ENCODE data around the gene FADD.

FADD gene

GRCh38 chr11:70240337-70240736 is 37.2 kb downstream of the FADD start:
- DNase-seq = no peak

DNA sequence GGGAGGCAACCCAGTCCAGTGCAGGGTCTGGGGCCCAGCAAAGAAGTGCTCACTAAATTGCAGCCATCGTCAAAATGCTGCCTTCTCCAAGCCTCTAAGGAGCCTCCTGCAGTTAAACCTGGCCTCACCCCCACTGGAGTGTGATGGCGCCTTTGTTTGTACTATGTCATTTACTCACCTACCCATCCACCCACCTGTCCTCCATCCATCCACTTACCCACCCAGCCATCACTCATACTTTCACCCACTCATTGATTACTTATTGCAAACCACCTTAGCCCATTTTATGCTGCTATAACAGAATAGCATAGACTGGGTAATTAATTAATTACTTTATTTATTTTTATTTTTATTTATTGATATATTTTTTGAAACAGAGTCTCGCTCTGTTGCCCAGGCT is 38.6 kb downstream of the FADD start:
- DNase-seq = no peak

- no peak for DNase-seq
Measured at GRCh38 chr11:70242885-70243284, 39.8 kb downstream of the FADD start.

DNA sequence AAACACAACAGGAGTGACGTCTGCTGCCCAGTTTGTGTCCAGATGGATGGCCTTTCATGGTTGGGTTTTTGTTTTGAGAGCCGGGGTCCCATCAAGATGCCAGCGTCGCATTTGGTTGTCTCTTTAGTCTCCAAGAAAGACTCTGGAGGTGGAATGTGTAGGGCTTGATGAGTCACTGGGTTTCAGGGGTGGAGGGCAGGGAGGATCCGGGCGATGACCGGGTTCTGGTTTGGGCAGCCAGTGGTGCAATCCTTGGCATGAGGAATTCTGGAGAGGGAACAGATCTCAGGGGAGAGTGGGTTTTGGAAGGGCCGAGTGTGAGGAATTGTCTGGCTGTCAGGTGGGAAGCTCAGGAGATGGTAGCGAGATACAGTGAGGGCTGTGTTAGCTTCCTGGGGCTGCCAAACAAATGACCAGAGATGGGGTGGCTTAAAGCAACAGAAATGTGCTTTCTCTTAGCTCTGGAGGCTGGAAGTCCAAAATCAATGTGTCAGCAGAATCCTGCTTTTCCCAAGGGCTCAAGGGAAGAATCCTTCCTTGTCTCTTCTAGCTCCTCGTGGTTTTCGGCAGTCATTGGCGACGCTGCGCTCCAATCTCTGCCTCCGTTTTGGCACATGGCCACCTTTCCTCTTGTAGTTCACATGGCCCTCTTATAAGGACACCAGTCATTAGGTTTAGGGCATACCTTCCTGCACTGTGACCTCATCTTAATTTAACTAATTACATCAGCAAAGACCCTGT is 41.0 kb downstream of the FADD start:
- no peak for DNase-seq

GRCh38 chr11:70244698-70245097 is 41.6 kb downstream of the FADD start:
- no peak for DNase-seq

DNA sequence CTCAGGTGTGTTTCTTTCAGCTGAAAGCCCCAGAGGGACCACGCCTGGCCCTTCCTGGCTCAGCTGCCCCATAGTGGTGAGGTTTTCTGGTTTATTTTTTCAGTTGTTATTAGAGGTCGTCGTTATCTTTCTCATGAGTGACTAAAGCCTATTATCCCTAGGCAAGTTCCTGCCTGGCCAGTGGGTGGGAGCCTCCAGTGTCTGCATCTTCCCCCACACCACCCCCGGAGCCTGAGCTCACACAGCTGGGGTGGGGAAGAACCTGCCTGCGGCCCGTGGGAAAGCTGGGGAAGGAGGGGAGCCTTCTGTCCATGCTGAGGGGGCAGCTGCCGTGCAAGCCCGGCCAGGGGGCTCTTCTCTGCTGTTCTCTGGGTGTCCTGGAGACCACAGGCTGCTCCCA is 43.1 kb downstream of the FADD start:
- DNase-seq = no peak

DNA sequence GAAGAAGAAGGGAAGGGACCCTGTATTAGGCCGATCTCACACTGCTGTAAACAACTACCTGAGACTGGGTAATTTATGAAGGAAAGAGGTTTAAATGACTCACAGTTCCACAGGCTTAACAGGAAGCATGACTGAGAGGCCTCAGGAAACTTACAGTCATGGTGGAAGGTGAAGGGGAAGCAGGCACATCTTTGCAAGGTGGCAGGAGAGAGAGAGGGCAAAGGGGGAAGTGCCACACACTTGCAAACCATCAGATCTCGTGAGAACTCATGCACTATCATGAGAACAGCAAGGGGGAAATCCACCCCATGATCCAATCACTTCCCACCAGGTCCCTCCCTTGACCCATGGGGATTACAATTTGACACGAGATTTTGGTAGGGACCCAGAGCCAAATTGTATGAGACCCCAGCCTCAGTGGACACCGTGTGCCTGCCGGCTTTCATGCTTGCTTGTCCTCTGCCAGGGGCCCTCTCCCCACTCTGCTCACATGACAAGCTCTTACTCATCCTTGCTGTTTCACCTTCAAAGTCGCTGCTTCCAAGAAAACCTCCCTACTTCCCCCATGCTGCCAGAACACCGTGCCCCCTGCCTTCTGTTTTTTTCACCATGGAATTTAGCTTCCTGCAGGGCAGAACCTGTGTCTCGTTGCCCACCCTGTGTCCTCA is 44.1 kb downstream of the FADD start:
- DNase-seq = no peak

- DNase-seq = no peak
Measured at GRCh38 chr11:70247710-70248072, 44.6 kb downstream of the FADD start.

- DNase-seq = no peak
Measured at GRCh38 chr11:70250876-70251658, 48.0 kb downstream of the FADD start.

GRCh38 chr11:70251659-70252321 is 48.7 kb downstream of the FADD start:
- no peak for DNase-seq

DNA sequence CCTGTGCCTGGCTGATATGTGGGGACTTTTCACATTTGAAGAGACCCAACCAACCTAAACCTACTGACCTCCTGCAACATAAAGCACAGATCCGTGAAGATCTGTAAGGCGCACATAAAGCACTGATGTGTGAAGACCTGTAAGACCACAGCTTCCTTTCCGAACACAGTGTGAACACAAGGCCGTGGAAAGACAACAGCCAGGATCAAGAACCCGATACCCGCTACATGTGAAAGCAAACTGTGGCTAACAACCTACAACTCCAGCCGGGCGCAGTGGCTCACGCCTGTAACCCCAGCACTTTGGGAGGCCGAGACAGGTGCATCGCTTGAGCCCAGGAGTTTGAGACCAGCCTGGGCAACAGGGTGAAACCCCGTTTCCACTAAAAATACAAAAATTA is 49.7 kb downstream of the FADD start:
- no peak for DNase-seq

GRCh38 chr11:70255477-70256116 is 52.5 kb downstream of the FADD start:
- no peak for DNase-seq

Measured in activated CD4-positive, alpha-beta T cell treated with anti-CD3 and anti-CD28 coated beads, Interleukin-2, amount 50 U/mL, for 16 hours (primary cell).